ENCODE results near the gene DOCK4. TPM values are rescaled to one million over a fixed set of nuclear protein-coding genes. Genes with fewer than 3 reads are reported as not detected.

Gene DOCK4
- total RNA-seq, 1 donor from 2014 or later, result 43.5 TPM

GRCh38 chr7:111990643-111991042 is 215.6 kb downstream of the DOCK4 start:
- intact Hi-C loops (cut with DNase I), result no loop called here

GRCh38 chr7:111987886-111988285 is 218.3 kb downstream of the DOCK4 start:
- DNase-seq (ENCODE audit: low spot score in 2 of 2), result no peak
- intact Hi-C loops (cut with DNase I), result no loop called here
- H3K4me1 ChIP-seq, result no peaks in the 10 kb centered on the region
- H3K4me3 ChIP-seq, result no peak overlapping the region
- H3K27me3 ChIP-seq, result no peaks in the 10 kb centered on the region
- no peaks in the 10 kb centered on the region for H3K9me3 ChIP-seq
- H3K36me3 ChIP-seq, result no peaks in the 10 kb centered on the region
- no peak for TF ChIP-seq CTCF (IDR thresholded peaks at IDR 0.05)
- peak overlapping the region in 1 of 2 donors; percentile 49 for H3K27ac ChIP-seq

More at GRCh38 chr7:111990643-111991042, 215.6 kb downstream of the DOCK4 start:
- Histone ChIP-seq H3K36me3 (no peaks in the 10 kb centered on the region), H3K4me3 (no peak overlapping the region), H3K9me3 (no peaks in the 10 kb centered on the region), H3K27me3 (no peaks in the 10 kb centered on the region), H3K4me1 (no peaks in the 10 kb centered on the region), H3K27ac (no peak overlapping the region)
- DNase-seq (ENCODE audit: low spot score in 2 of 2), result no peak
- no peak for TF ChIP-seq CTCF (IDR thresholded peaks at IDR 0.05)

GRCh38 chr7:111987115-111987826 is 218.9 kb downstream of the DOCK4 start:
- DNase-seq (ENCODE audit: low spot score in 2 of 2), result no peak
- H3K27me3 ChIP-seq, result no peaks in the 10 kb centered on the region
- no peaks in the 10 kb centered on the region for H3K4me1 ChIP-seq
- H3K9me3 ChIP-seq, result no peaks in the 10 kb centered on the region
- no peak for TF ChIP-seq CTCF (IDR thresholded peaks at IDR 0.05)
- intact Hi-C loops (cut with DNase I), result no loop called here
- no peaks in the 10 kb centered on the region for H3K36me3 ChIP-seq
- peak overlapping the region in 1 of 2 donors; percentile 49 for H3K27ac ChIP-seq
- no peak overlapping the region for H3K4me3 ChIP-seq

- Histone ChIP-seq H3K27ac (no peak overlapping the region), H3K4me1 (no peaks in the 10 kb centered on the region), H3K27me3 (no peaks in the 10 kb centered on the region), H3K9me3 (no peaks in the 10 kb centered on the region), H3K36me3 (no peaks in the 10 kb centered on the region), H3K4me3 (no peak overlapping the region)
- no peak for TF ChIP-seq CTCF (IDR thresholded peaks at IDR 0.05)
- no peak for DNase-seq (ENCODE audit: low spot score in 2 of 2)
- intact Hi-C loops (cut with DNase I), result no loop called here
Observed at GRCh38 chr7:111986601-111987000, 219.6 kb downstream of the DOCK4 start.

- DNase-seq (ENCODE audit: low spot score in 2 of 2), result no peak
- H3K27me3 ChIP-seq, result no peaks in the 10 kb centered on the region
- H3K4me1 ChIP-seq, result no peaks in the 10 kb centered on the region
- no peak overlapping the region for H3K4me3 ChIP-seq
- no peak overlapping the region for H3K27ac ChIP-seq
- TF ChIP-seq CTCF (IDR thresholded peaks at IDR 0.05), result no peak
- H3K36me3 ChIP-seq, result no peaks in the 10 kb centered on the region
- intact Hi-C loops (cut with DNase I), result no loop called here
- no peaks in the 10 kb centered on the region for H3K9me3 ChIP-seq
Observed at GRCh38 chr7:111985798-111986197, 220.4 kb downstream of the DOCK4 start.
